Measurements from ENCODE around the gene GLB1L.

DNA sequence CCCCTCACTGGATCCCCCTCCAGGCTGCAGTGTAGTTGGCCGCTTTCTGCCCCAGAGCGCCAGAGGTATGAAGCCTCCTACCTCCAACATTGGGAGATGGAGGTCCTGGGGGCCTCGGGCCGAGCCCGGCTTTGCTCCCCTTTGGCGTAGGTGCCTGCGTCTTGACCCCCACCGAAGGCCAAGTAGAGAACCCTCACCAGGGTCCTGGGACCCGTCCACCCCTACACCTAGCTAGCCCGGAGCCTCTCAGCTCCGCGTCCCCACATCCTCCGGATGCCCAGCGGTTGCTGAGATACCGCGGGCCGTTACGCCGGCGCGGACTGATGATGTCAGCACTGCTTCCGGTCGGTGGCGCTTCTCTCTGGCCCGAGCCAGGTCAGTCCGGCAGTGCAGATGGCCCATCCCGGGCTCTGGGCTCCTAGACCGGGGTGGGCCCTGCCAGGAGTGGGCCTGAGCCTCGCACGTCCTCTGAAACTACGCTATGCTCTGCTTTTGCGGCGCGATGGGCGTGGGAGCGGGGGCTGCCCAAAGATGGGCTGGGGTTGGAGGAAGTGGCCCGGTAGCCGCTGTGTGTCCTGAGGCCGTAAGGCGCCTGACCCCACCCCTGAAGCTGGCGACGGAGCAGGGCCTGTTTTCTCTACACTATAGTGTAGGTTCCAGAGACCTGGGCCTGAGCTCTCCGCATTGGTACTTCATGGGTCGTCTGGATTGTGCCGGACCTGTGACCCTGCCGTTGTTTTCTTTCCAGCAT lies at the start of gene GLB1L, which contains the start of gene STK16:
- TF ChIP-seq EP300 (IDR thresholded peaks at IDR 0.05): peak in 1 of 4 donors; percentile 59
- TF ChIP-seq, protein P1, sequence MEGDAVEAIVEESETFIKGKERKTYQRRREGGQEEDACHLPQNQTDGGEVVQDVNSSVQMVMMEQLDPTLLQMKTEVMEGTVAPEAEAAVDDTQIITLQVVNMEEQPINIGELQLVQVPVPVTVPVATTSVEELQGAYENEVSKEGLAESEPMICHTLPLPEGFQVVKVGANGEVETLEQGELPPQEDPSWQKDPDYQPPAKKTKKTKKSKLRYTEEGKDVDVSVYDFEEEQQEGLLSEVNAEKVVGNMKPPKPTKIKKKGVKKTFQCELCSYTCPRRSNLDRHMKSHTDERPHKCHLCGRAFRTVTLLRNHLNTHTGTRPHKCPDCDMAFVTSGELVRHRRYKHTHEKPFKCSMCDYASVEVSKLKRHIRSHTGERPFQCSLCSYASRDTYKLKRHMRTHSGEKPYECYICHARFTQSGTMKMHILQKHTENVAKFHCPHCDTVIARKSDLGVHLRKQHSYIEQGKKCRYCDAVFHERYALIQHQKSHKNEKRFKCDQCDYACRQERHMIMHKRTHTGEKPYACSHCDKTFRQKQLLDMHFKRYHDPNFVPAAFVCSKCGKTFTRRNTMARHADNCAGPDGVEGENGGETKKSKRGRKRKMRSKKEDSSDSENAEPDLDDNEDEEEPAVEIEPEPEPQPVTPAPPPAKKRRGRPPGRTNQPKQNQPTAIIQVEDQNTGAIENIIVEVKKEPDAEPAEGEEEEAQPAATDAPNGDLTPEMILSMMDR (IDR thresholded peaks at IDR 0.05): no peak
- peak; percentile 83 for TF ChIP-seq POLR2A (IDR thresholded peaks at IDR 0.05)
- peak; percentile 91 to 97 (median 95) for TF ChIP-seq POLR2AphosphoS5 (IDR thresholded peaks at IDR 0.05)

Data from sigmoid colon (tissue), 4 donors.